Measurements from ENCODE around the gene MAGEA2.
"Not testable (repeated sequence)": the region's sequence is repeated elsewhere in the genome, so short reads cannot be mapped to it uniquely, and the experiment has no call there.

Gene MAGEA2

GRCh38 chrX:152753686-152754650 is at the start of gene MAGEA2:
Gene MAGEA2, minus strand, starts transcription at chrX:152753842. Its CDS starts 2,479 bp downstream, at chrX:152751363.
- not testable (repeated sequence) for DNase-seq

DNA sequence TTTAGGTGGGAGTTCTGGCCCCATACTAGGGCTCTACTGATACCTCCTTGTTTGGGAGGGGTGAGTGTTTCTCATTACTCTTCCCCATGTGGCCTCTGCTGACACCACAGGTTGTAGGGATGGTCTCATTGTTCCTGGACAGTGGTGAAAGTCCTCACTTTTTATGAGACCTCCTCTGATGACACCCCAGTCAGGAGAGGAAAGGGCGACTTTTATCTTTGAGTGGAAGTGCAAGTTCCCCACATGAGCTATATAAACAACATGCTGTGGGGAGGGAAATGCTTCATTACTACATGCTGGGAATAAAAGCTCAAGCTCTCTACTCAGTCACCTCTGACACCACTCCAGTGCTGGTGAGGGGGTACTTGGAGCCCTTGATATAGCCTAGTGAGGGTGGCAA is 45.3 kb upstream of the MAGEA2 start:
- DNase-seq: no peak

GRCh38 chrX:152787062-152787461 is 33.4 kb upstream of the MAGEA2 start:
- DNase-seq: not testable (repeated sequence)

DNA sequence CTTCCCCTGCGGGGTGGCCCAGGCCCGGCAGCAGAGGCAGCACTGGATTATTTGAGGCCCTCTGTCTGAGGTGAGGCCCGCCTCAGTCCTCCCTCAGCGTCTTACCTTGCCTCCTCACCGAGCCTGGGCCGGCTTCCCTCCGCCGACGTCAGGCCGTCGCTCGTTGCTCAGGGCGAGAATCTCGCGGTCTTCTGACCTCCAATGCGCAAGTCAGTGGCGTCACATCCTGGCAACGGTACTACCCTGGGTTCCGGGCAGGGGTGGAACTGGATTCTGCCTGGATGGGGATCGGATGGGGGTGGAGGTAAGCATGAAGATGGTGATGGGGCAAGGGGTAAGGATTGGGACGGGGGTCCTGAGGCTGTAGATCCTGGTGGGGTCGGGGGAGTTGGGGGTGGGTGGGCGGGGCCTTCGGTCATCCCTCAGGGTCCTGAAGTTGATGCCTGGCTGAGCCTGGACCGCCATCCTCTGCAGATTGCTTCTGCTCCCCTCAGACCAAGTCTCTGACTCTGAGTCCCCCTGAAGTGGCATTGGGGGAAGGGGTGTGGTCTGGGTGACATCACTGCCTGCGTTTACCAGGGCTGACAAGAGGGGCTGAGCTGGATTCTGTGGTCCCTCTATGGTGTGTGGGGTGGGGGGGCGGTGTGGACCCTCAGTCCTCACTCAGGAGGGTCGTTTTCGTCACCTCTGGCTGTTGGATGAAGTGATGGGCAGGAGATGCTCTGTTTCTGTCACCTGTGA is 16.1 kb upstream of the MAGEA2 start, which contains the start of gene MAGEA6:
TSS of gene MAGEA6 (minus strand) at position 141 of the 741 bp plus-strand sequence. CDS start 2,039 bp downstream, outside the sequence.
- not testable (repeated sequence) for DNase-seq

DNA sequence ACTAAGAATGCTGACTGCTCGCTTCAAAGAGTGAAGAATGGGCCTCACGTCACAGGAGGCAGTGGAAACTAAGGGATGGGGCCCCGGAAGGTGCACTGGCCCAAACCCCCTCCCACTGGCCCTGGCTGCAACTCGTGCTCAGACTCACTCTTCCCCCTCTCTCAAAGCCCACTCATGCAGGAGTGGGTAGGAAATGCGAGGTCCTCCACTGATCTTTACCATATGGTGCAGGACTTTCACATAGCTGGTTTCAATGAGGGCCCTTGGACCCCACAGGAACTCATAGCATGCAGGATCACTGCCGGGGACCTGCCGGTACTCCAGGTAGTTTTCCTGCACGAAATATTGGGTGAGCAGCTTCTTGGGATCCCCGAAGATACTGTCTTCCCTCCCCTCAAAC is 12.9 kb upstream of the MAGEA2 start:
- not testable (repeated sequence) for DNase-seq

DNA sequence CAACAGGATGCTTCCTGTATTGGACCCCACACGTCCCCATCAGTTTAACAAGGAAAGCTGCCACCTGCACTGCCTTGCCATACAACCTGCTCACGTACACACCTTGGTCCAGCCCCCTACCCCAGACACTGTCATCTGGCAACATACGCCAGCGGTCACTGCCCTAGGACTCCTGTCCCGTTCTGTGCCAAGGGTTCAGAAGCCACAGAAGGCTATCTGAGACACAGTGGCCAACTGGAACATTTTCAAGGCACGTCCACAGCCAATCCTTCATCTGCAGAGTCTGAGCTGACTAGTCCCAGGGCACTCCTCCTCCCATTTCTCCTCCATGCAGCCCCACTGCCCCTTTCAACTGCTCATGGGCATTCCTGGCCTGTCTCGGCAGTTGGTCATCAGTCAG is 7.9 kb upstream of the MAGEA2 start:
- not testable (repeated sequence) for DNase-seq

DNA sequence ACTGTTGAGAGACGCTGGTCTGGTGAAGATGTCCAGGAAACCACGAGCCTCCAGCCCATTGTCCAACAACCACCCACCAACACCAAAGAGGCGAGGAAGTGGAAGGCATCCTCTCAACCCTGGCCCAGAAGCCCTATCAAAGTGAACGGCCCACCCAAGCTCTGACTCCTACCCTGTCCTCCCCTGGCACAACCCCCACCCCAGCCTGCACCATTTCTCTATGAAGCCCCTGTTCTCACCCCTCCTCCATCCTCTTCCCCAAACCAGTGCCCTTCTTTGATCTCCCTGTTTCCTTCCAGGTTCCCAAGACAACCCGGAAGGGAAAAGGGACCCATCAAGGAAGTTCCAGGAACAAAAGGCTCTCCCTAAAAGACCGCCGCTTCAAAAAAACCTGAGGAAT is 5.9 kb upstream of the MAGEA2 start:
- DNase-seq: not testable (repeated sequence)

DNA sequence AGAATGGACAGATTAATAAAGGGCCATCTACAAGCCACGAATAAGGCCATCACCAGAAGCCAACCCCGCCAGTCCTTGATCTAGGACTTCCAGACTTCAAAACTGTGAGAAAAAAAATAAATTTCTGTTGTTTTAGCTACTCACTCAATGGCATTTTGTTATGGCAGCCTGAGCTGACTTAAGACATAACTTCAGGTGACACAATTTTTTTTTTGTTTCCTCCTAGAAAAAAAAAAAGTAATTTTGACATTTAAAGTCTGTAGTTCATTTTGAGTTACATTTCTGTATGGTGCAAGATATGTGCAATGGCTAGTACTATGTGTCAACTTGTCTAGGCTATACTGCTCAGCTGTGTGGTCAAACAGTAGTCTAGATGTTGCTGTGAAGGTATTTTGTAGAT is 5.3 kb upstream of the MAGEA2 start, which contains the start of gene CSAG3:
TSS of gene CSAG3 (plus strand) at position 301 of the 400 bp plus-strand sequence.
- not testable (repeated sequence) for DNase-seq

DNA sequence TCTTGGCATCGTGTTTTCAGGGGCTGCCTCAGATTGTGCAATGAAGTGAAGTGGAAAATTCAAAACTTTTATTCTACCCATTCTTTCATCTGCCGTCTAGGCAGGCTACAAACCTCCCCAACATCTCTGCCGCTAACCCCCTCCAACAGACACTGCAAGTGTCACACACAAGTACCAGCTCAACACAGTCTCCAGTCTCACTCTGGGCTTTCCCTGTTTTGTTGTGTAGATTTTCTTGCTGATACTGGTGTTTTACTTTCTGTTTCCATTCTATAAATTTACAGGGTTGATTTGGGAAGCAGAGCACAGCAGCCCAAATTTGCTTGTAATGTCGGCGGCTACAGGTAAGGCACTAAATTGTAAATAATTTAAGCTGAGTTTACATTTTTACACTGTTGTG is 1.2 kb upstream of the MAGEA2 start:
- DNase-seq: not testable (repeated sequence)

DNA sequence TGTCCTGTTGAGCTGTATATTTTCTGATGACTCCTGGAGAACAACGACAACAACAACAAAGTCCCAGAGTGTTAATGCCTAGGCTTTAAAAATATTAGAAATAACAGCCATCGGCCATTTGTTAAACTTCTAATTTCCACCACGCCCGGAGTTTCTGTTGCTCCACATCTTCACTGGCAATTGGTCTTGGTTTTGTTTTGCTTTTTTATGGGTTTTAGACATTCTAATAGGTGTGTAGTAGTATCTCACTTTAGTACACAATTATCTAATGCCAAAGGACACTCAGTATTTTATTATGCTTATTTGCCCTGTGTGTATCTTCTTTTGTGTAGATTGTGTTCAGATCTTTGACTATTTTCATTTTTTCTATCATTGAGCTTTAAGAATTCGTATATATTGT is 15.1 kb downstream of the MAGEA2 start:
- no peak for DNase-seq

DNA sequence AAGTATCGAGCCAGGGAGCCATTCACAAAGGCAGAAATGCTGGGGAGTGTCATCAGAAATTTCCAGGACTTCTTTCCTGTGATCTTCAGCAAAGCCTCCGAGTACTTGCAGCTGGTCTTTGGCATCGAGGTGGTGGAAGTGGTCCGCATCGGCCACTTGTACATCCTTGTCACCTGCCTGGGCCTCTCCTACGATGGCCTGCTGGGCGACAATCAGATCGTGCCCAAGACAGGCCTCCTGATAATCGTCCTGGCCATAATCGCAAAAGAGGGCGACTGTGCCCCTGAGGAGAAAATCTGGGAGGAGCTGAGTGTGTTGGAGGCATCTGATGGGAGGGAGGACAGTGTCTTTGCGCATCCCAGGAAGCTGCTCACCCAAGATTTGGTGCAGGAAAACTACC is 17.1 kb downstream of the MAGEA2 start:
- DNase-seq: not testable (repeated sequence)

DNA sequence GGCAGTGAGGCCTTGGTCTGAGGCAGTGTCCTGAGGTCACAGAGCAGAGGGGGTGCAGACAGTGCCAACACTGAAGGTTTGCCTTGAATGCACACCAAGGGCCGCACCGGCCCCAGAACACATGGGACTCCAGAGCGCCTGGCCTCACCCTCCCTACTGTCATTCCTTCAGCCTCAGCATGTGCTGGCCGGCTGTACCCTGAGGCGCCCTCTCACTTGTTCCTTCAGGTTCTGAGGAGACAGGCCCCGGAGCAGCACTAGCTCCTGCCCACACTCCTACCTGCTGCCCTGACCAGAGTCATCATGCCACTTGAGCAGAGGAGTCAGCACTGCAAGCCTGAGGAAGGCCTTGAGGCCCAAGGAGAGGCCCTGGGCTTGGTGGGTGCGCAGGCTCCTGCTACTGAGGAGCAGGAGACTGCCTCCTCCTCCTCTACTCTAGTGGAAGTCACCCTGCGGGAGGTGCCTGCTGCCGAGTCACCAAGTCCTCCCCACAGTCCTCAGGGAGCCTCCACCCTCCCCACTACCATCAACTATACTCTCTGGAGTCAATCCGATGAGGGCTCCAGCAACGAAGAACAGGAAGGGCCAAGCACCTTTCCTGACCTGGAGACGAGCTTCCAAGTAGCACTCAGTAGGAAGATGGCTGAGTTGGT is 17.7 kb downstream of the MAGEA2 start:
- DNase-seq: no peak

- no peak for DNase-seq
Measured at GRCh38 chrX:152735101-152735500, 18.5 kb downstream of the MAGEA2 start.

- not testable (repeated sequence) for DNase-seq
Measured at GRCh38 chrX:152734143-152734858, 19.3 kb downstream of the MAGEA2 start.

DNA sequence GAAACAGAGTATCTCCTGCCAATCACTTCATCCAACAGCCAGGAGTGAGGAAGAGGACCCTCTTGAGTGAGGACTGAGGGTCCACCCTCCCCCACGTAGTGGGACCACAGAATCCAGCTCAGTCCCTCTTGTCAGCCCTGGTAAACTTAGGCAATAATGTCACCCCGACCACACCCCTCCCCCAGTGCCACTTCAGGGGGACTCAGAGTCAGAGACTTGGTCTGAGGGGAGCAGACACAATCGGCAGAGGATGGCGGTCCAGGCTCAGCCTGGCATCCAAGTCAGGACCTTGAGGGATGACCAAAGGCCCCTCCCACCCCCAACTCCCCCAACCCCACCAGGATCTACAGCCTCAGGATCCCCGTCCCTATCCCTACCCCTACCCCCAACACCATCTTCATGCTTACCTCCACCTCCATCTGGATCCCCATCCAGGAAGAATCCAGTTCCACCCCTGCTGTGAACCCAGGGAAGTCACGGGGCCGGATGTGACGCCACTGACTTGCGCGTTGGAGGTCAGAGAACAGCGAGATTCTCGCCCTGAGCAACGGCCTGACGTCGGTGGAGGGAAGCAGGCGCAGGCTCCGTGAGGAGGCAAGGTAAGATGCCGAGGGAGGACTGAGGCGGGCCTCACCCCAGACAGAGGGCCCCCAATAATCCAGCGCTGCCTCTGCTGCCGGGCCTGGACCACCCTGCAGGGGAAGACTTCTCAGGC is 20.2 kb downstream of the MAGEA2 start, which contains the start of the genes CSAG1 and MAGEA12:
TSS of gene CSAG1 (minus strand) at position 461 of the 715 bp plus-strand sequence. CDS start 1,261 bp downstream, outside the sequence.
TSS of gene MAGEA12 (plus strand) at position 497 of the 715 bp plus-strand sequence. CDS start 2,405 bp downstream, outside the sequence.
- DNase-seq: no peak

- DNase-seq: no peak
Measured at GRCh38 chrX:152725409-152725808, 28.2 kb downstream of the MAGEA2 start.

GRCh38 chrX:152713815-152714787 is 39.5 kb downstream of the MAGEA2 start, which contains the start of gene MAGEA2B:
Gene MAGEA2B, plus strand, starts transcription at chrX:152714628. Its CDS starts 2,479 bp downstream, at chrX:152717107.
- DNase-seq: not testable (repeated sequence)

DNA sequence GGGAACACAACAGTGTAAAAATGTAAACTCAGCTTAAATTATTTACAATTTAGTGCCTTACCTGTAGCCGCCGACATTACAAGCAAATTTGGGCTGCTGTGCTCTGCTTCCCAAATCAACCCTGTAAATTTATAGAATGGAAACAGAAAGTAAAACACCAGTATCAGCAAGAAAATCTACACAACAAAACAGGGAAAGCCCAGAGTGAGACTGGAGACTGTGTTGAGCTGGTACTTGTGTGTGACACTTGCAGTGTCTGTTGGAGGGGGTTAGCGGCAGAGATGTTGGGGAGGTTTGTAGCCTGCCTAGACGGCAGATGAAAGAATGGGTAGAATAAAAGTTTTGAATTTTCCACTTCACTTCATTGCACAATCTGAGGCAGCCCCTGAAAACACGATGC is 40.4 kb downstream of the MAGEA2 start:
- DNase-seq: not testable (repeated sequence)

DNA sequence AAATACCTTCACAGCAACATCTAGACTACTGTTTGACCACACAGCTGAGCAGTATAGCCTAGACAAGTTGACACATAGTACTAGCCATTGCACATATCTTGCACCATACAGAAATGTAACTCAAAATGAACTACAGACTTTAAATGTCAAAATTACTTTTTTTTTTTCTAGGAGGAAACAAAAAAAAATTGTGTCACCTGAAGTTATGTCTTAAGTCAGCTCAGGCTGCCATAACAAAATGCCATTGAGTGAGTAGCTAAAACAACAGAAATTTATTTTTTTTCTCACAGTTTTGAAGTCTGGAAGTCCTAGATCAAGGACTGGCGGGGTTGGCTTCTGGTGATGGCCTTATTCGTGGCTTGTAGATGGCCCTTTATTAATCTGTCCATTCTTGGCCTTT is 44.5 kb downstream of the MAGEA2 start, which contains the start of gene CSAG2:
TSS of gene CSAG2 (minus strand) at position 101 of the 400 bp plus-strand sequence. CDS start 161 bp downstream, outside the sequence.
- DNase-seq: not testable (repeated sequence)

DNA sequence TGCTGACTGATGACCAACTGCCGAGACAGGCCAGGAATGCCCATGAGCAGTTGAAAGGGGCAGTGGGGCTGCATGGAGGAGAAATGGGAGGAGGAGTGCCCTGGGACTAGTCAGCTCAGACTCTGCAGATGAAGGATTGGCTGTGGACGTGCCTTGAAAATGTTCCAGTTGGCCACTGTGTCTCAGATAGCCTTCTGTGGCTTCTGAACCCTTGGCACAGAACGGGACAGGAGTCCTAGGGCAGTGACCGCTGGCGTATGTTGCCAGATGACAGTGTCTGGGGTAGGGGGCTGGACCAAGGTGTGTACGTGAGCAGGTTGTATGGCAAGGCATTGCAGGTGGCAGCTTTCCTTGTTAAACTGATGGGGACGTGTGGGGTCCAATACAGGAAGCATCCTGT is 47.1 kb downstream of the MAGEA2 start:
- DNase-seq: not testable (repeated sequence)

All from NCI-H1417 treated with DMSO at 0.1 percent for 48 hours (cell line).